Body of pancreas (tissue), 4 donors: ENCODE data around the gene ACER3. TPM values are rescaled to one million over a fixed set of nuclear protein-coding genes. Genes with fewer than 3 reads are reported as not detected.
"Not testable (repeated sequence)": the region's sequence is repeated elsewhere in the genome, so short reads cannot be mapped to it uniquely, and the experiment has no call there.

ENCODE experiments used
- ATAC-seq: fragments of 150-250 bp; one replicate; pipeline ENCODE4 v1.9.1; 2016
- DNase-seq, 4 donors: peaks; one replicate each; pipeline ENCODE4 v3.0.0-alpha.2; 2019
- H3K27ac ChIP-seq, 4 donors: fragments of 200-600 bp; sonication (generic); 1 replicate in 3 of 4; 2 replicates in 1 of 4; pipeline versions ENCODE4 v1.5.1 to v1.6.1; 2016 to 2019; ENCODE audit warnings: mild to moderate bottlenecking in 1 of 4, mixed read lengths in 1 of 4, moderate library complexity in 1 of 4
- H3K27me3 ChIP-seq, 2 donors: fragments of 200-600 bp; sonication (generic); one replicate each; pipeline ENCODE4 v1.6.0; 2016; ENCODE audit warnings: mild to moderate bottlenecking in 1 of 2
- H3K36me3 ChIP-seq, 2 donors: fragments of 200-600 bp; sonication (generic); replicated peaks in 1 of 2; 2 replicates each; pipeline ENCODE4 v1.5.1; 2016; ENCODE audit warnings: low read depth in 2 of 2; ENCODE audit not compliant: insufficient read depth in 1 of 2
- H3K4me1 ChIP-seq: fragments of 200-600 bp; sonication (generic); one replicate; pipeline ENCODE4 v1.6.0; 2016
- H3K4me3 ChIP-seq, 2 donors: fragments of 200-600 bp; sonication (generic); 1 replicate in 1 of 2; 2 replicates in 1 of 2; pipeline ENCODE4 v1.5.1; 2016 to 2019
- H3K9me3 ChIP-seq, 3 donors: fragments of 200-600 bp; sonication (generic); 1 replicate in 2 of 3; 2 replicates in 1 of 3; pipeline ENCODE4 v1.5.1; 2016
- CTCF ChIP-seq, 7 experiments: fragments of 450-650 bp in 4 of 7; fragments of 200-600 bp in 3 of 7; sonication (generic) in 3 of 7; IDR thresholded peaks; one replicate each; pipeline ENCODE4 v1.5.1; 2016 to 2019; ENCODE audit warnings: antibody characterized with exemption in 7 of 7
- POLR2A ChIP-seq, 3 donors: fragments of 450-650 bp; IDR thresholded peaks; one replicate each; pipeline ENCODE4 v1.6.1; 2016; ENCODE audit warnings: antibody characterized with exemption in 3 of 3, mild to moderate bottlenecking in 2 of 3
- WGBS, 2 donors: methylation state at CpG; one replicate each; pipeline ENCODE4 v1.1.5; 2017; 5-methylcytosine and 5-hydroxymethylcytosine counted together
- intact Hi-C: fragments of 100-400 bp; cut with DNase I; formaldehyde crosslinking; loops from one replicate; pipeline ENCODE4 v1.15.1; 2023
- total RNA-seq, 2 donors: library from RNA; depleted of rRNA; stranded (reverse); fragments of >200 nt; gene quantifications; one replicate each; pipeline ENCODE4 v1.1.0, GENCODE V29; 2016

The ACER3 gene
- total RNA-seq, 2 donors from 2014 or later: 4.6 to 5.2 TPM

- TF ChIP-seq POLR2A (IDR thresholded peaks at IDR 0.05): no peak
- TF ChIP-seq CTCF (IDR thresholded peaks at IDR 0.05): no peak
- Histone ChIP-seq H3K27ac (no peak overlapping the region), H3K4me3 (no peak overlapping the region), H3K4me1 (no peaks in the 10 kb centered on the region), H3K27me3 (no peaks in the 10 kb centered on the region), H3K36me3 (no peaks in the 10 kb centered on the region), H3K9me3 (no peaks in the 10 kb centered on the region)
- no peak for DNase-seq
- ATAC-seq: no peak
- intact Hi-C loops: no loop called here
- 88 to 94% methylated on average over 3 of the region's 3 CpGs for WGBS, 2 donors
These were observed 40.4 kb downstream of the ACER3 start for GRCh38 chr11:76901144-76901543.

GRCh38 chr11:76901622-76902021 is 40.9 kb downstream of the ACER3 start:
- H3K27me3 ChIP-seq, ATAC-seq, H3K9me3 ChIP-seq, H3K4me3 ChIP-seq, intact Hi-C loops, H3K36me3 ChIP-seq, H3K4me1 ChIP-seq, DNase-seq, H3K27ac ChIP-seq: not testable (repeated sequence)
- WGBS, 2 donors: 85 to 97% methylated on average over 6 of the region's 6 CpGs

GRCh38 chr11:76902121-76903014 is 41.6 kb downstream of the ACER3 start:
- Histone ChIP-seq H3K36me3 (no peaks in the 10 kb centered on the region), H3K27me3 (no peaks in the 10 kb centered on the region), H3K27ac (no peak overlapping the region), H3K9me3 (no peaks in the 10 kb centered on the region), H3K4me3 (no peak overlapping the region), H3K4me1 (no peaks in the 10 kb centered on the region)
- TF ChIP-seq CTCF (IDR thresholded peaks at IDR 0.05): no peak
- no peak for TF ChIP-seq POLR2A (IDR thresholded peaks at IDR 0.05)
- DNase-seq (no peak), ATAC-seq (no peak)
- intact Hi-C loops: no loop called here
- 90 to 95% methylated on average over 5 of the region's 5 CpGs for WGBS, 2 donors

- DNase-seq: peak in 1 of 4 donors; percentile 27
These were observed 42.6 kb downstream of the ACER3 start for GRCh38 chr11:76903325-76903724.

More at GRCh38 chr11:76903325-76903724, 42.6 kb downstream of the ACER3 start:
- ATAC-seq: no peak
- WGBS, 2 donors: 4 to 6% methylated on average over 3 of the region's 3 CpGs
- Histone ChIP-seq H3K27ac (no peak overlapping the region), H3K4me3 (no peak overlapping the region), H3K27me3 (no peaks in the 10 kb centered on the region), H3K36me3 (no peaks in the 10 kb centered on the region), H3K9me3 (no peaks in the 10 kb centered on the region), H3K4me1 (no peaks in the 10 kb centered on the region)
- intact Hi-C loops: no loop called here
- no peak for TF ChIP-seq CTCF (IDR thresholded peaks at IDR 0.05)
- TF ChIP-seq POLR2A (IDR thresholded peaks at IDR 0.05): no peak
